GM12865 (cell line): Measurements from ENCODE around the gene MAGEA3.
"Not testable (repeated sequence)": the region's sequence is repeated elsewhere in the genome, so short reads cannot be mapped to it uniquely, and the experiment has no call there.

ENCODE experiments used
- DNase-seq: peaks from one replicate; pipeline ENCODE4 v3.0.0; 2010; ENCODE audit warnings: low read depth
- H3K4me3 ChIP-seq: 2 replicates; pipeline ENCODE4 v1.5.1; 2011; ENCODE audit warnings: mild to moderate bottlenecking, low read depth, low read length, control low read depth
- TF ChIP-seq, protein P1 (sequence below): IDR thresholded peaks from 2 replicates; pipeline ENCODE4 v1.5.1; 2011; ENCODE audit warnings: low read length, control low read depth, low read depth, inconsistent platforms; ENCODE audit not compliant: insufficient read depth; ENCODE audit errors: missing control alignments

Gene MAGEA3

DNA sequence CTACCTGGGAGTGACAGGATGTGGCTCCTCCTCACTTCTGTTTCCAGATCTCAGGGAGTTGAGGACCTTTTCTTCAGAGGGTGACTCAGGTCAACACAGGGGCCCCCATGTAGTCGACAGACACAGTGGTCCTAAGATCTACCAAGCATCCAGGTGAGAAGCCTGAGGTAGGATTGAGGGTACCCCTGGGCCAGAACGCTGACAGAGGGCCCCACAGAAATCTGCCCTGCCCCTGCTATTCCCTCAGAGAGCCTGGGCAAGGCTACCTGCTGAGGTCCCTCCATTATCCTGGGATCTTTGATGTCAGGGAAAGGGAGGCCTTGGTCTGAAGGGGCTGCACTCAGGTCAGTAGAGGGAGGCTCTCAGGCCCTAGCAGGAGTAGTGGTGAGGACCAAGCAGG, 36.5 kb downstream of the MAGEA3 start:
- DNase-seq: no peak
- no peak overlapping the region for H3K4me3 ChIP-seq
- TF ChIP-seq, protein P1, sequence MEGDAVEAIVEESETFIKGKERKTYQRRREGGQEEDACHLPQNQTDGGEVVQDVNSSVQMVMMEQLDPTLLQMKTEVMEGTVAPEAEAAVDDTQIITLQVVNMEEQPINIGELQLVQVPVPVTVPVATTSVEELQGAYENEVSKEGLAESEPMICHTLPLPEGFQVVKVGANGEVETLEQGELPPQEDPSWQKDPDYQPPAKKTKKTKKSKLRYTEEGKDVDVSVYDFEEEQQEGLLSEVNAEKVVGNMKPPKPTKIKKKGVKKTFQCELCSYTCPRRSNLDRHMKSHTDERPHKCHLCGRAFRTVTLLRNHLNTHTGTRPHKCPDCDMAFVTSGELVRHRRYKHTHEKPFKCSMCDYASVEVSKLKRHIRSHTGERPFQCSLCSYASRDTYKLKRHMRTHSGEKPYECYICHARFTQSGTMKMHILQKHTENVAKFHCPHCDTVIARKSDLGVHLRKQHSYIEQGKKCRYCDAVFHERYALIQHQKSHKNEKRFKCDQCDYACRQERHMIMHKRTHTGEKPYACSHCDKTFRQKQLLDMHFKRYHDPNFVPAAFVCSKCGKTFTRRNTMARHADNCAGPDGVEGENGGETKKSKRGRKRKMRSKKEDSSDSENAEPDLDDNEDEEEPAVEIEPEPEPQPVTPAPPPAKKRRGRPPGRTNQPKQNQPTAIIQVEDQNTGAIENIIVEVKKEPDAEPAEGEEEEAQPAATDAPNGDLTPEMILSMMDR: no peak

DNA sequence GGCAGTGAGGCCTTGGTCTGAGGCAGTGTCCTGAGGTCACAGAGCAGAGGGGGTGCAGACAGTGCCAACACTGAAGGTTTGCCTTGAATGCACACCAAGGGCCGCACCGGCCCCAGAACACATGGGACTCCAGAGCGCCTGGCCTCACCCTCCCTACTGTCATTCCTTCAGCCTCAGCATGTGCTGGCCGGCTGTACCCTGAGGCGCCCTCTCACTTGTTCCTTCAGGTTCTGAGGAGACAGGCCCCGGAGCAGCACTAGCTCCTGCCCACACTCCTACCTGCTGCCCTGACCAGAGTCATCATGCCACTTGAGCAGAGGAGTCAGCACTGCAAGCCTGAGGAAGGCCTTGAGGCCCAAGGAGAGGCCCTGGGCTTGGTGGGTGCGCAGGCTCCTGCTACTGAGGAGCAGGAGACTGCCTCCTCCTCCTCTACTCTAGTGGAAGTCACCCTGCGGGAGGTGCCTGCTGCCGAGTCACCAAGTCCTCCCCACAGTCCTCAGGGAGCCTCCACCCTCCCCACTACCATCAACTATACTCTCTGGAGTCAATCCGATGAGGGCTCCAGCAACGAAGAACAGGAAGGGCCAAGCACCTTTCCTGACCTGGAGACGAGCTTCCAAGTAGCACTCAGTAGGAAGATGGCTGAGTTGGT, 37.4 kb downstream of the MAGEA3 start:
- TF ChIP-seq, protein P1: no peak
- no peak for DNase-seq
- H3K4me3 ChIP-seq: no peak overlapping the region

DNA sequence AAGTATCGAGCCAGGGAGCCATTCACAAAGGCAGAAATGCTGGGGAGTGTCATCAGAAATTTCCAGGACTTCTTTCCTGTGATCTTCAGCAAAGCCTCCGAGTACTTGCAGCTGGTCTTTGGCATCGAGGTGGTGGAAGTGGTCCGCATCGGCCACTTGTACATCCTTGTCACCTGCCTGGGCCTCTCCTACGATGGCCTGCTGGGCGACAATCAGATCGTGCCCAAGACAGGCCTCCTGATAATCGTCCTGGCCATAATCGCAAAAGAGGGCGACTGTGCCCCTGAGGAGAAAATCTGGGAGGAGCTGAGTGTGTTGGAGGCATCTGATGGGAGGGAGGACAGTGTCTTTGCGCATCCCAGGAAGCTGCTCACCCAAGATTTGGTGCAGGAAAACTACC, 37.9 kb downstream of the MAGEA3 start:
- not testable (repeated sequence) for DNase-seq, H3K4me3 ChIP-seq

DNA sequence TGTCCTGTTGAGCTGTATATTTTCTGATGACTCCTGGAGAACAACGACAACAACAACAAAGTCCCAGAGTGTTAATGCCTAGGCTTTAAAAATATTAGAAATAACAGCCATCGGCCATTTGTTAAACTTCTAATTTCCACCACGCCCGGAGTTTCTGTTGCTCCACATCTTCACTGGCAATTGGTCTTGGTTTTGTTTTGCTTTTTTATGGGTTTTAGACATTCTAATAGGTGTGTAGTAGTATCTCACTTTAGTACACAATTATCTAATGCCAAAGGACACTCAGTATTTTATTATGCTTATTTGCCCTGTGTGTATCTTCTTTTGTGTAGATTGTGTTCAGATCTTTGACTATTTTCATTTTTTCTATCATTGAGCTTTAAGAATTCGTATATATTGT, 40.0 kb downstream of the MAGEA3 start:
- no peak overlapping the region for H3K4me3 ChIP-seq
- TF ChIP-seq, protein P1: no peak
- no peak for DNase-seq
